Uterus (tissue), 4 donors: Measurements from ENCODE around the gene LDLRAD4. TPM values are rescaled to one million over a fixed set of nuclear protein-coding genes. Genes with fewer than 3 reads are reported as not detected.

ENCODE experiments used
- DNase-seq, 2 donors: peaks; one replicate each; pipeline ENCODE4 v3.0.0-alpha.2; 2019 to 2020
- H3K27ac ChIP-seq, 2 donors: fragments of 200-600 bp; sonication (generic); 1 replicate in 1 of 2; 2 replicates in 1 of 2; pipeline ENCODE4 v1.5.1; 2016 to 2018
- H3K27me3 ChIP-seq, 2 donors: fragments of 200-600 bp; sonication (generic); one replicate each; pipeline ENCODE4 v1.5.1; 2018 to 2019; ENCODE audit warnings: control low read depth in 1 of 2
- H3K36me3 ChIP-seq, 2 donors: fragments of 200-600 bp; sonication (generic); one replicate each; pipeline ENCODE4 v1.5.1; 2019; ENCODE audit warnings: control low read depth in 1 of 2
- H3K4me1 ChIP-seq, 2 donors: fragments of 200-600 bp; sonication (generic); one replicate each; pipeline ENCODE4 v1.5.1; 2018 to 2019; ENCODE audit warnings: control low read depth in 1 of 2
- H3K4me3 ChIP-seq, 2 donors: fragments of 200-600 bp; sonication (generic); 1 replicate in 1 of 2; 2 replicates in 1 of 2; pipeline ENCODE4 v1.5.1; 2018 to 2019; ENCODE audit warnings: mild to moderate bottlenecking in 1 of 2
- H3K9me3 ChIP-seq, 2 donors: fragments of 200-600 bp; sonication (generic); one replicate each; pipeline ENCODE4 v1.5.1; 2019; ENCODE audit warnings: control low read depth in 1 of 2
- CTCF ChIP-seq, 4 experiments: fragments of 200-600 bp in 2 of 4; fragments of 450-650 bp in 2 of 4; sonication (generic) in 2 of 4; IDR thresholded peaks; one replicate each; pipeline ENCODE4 v1.5.1; 2016 to 2019; ENCODE audit warnings: antibody characterized with exemption in 4 of 4, mild to moderate bottlenecking in 2 of 4, moderate library complexity in 1 of 4
- POLR2A ChIP-seq, 2 donors: fragments of 450-650 bp; IDR thresholded peaks; one replicate each; pipeline ENCODE4 v1.6.1; 2016; ENCODE audit warnings: antibody characterized with exemption in 2 of 2, mild to moderate bottlenecking in 1 of 2, moderate library complexity in 1 of 2
- intact Hi-C: fragments of 100-400 bp; cut with DNase I; formaldehyde crosslinking; loops from one replicate; pipeline ENCODE4 v1.15.1; 2023; ENCODE audit warnings: low total_unique reads
- total RNA-seq, 4 donors: library from RNA; depleted of rRNA in 3 of 4; stranded (reverse); fragments of >200 nt in 3 of 4; gene quantifications; one replicate each; pipeline versions ENCODE4 v1.1.0 to v1.2.4, GENCODE V29; 2014 to 2023
- donor health status: DM: yes; HTN: yes; CAD: no.

The LDLRAD4 gene
- 10 to 100 TPM; 23.8 to 82.2 (median 39.3) TPM for total RNA-seq

- Histone ChIP-seq H3K9me3 (no peaks in the 10 kb centered on the region), H3K4me3 (peak within 1 kb of the TSS; percentile 60 to 67), H3K36me3 (no peaks in the 10 kb centered on the region), H3K4me1 (peaks cover 11 to 12% of the 10 kb centered on the region in 2 donors), H3K27me3 (no peaks in the 10 kb centered on the region), H3K27ac (peak within 1 kb of the TSS; percentile 85 to 86)
- intact Hi-C loops = loop anchor here (10.0 kb wide), 1 partner anchor 316 kb away; no protein-coding TSS in a partner anchor
- TF ChIP-seq CTCF (IDR thresholded peaks at IDR 0.05) = no peak
- peak in 1 of 2 donors; percentile 45 for TF ChIP-seq POLR2A (IDR thresholded peaks at IDR 0.05)
- DNase-seq = peak; percentile 47 to 55
Observed at GRCh38 chr18:13218368-13218991, at the start of gene LDLRAD4. LDLRAD4 (plus strand) TSS chr18:13218760.

- Histone ChIP-seq H3K4me3 (no peak overlapping the region), H3K36me3 (no peaks in the 10 kb centered on the region), H3K27ac (no peak overlapping the region), H3K9me3 (no peaks in the 10 kb centered on the region), H3K27me3 (no peaks in the 10 kb centered on the region), H3K4me1 (no peaks in the 10 kb centered on the region)
- intact Hi-C loops = no loop called here
- TF ChIP-seq POLR2A (IDR thresholded peaks at IDR 0.05) (no peak), CTCF (IDR thresholded peaks at IDR 0.05) (no peak)
- DNase-seq = no peak
Observed at GRCh38 chr18:13173578-13174145, 44.9 kb upstream of the LDLRAD4 start.

GRCh38 chr18:13175266-13175665, 43.3 kb upstream of the LDLRAD4 start:
- Histone ChIP-seq H3K9me3 (no peaks in the 10 kb centered on the region), H3K36me3 (no peaks in the 10 kb centered on the region), H3K4me3 (no peak overlapping the region), H3K4me1 (no peaks in the 10 kb centered on the region), H3K27me3 (no peaks in the 10 kb centered on the region), H3K27ac (no peak overlapping the region)
- intact Hi-C loops = no loop called here
- TF ChIP-seq CTCF (IDR thresholded peaks at IDR 0.05) (no peak), POLR2A (IDR thresholded peaks at IDR 0.05) (no peak)
- DNase-seq = no peak

- Histone ChIP-seq H3K4me3 (no peak overlapping the region), H3K27me3 (no peaks in the 10 kb centered on the region), H3K9me3 (no peaks in the 10 kb centered on the region), H3K4me1 (no peaks in the 10 kb centered on the region), H3K36me3 (no peaks in the 10 kb centered on the region), H3K27ac (no peak overlapping the region)
- no peak for DNase-seq
- TF ChIP-seq POLR2A (IDR thresholded peaks at IDR 0.05) = no peak
- TF ChIP-seq CTCF (IDR thresholded peaks at IDR 0.05) = no peak
- intact Hi-C loops = no loop called here
Observed at GRCh38 chr18:13175754-13176210, 42.8 kb upstream of the LDLRAD4 start.

GRCh38 chr18:13176847-13177246, 41.7 kb upstream of the LDLRAD4 start:
- Histone ChIP-seq H3K9me3 (no peaks in the 10 kb centered on the region), H3K27me3 (no peaks in the 10 kb centered on the region), H3K4me3 (no peak overlapping the region), H3K36me3 (no peaks in the 10 kb centered on the region), H3K27ac (no peak overlapping the region), H3K4me1 (no peaks in the 10 kb centered on the region)
- no peak for DNase-seq
- no peak for TF ChIP-seq CTCF (IDR thresholded peaks at IDR 0.05)
- TF ChIP-seq POLR2A (IDR thresholded peaks at IDR 0.05) = no peak
- intact Hi-C loops = no loop called here
